ENCODE data around the gene CDK11B.
"Not testable (repeated sequence)": the region's sequence is repeated elsewhere in the genome, so short reads cannot be mapped to it uniquely, and the experiment has no call there.

CDK11B gene

GRCh38 chr1:1597275-1597930 is 61.4 kb downstream of the CDK11B start:
- no peak for DNase-seq

- DNase-seq, result no peak
Measured at GRCh38 chr1:1596493-1597274, 62.1 kb downstream of the CDK11B start.

GRCh38 chr1:1595341-1595740 is 63.5 kb downstream of the CDK11B start:
- not testable (repeated sequence) for DNase-seq

- no peak for DNase-seq
Measured at GRCh38 chr1:1594602-1595260, 64.1 kb downstream of the CDK11B start.

GRCh38 chr1:1593834-1594601 is 64.8 kb downstream of the CDK11B start:
- DNase-seq, result no peak

GRCh38 chr1:1591452-1591851 is 67.4 kb downstream of the CDK11B start:
- no peak for DNase-seq
